K562 (cell line): Measurements from ENCODE around the gene SON. TPM values are rescaled to one million over a fixed set of nuclear protein-coding genes. Genes with fewer than 3 reads are reported as not detected.
A peak's percentile ranks its signal among the peaks of the same experiment; 100 is the strongest.

Experiments used
- CREB1 ChIP-seq, 2 experiments: sonication (generic) in 1 of 2; formaldehyde crosslinking in 1 of 2; IDR thresholded peaks; 2 replicates each; pipeline versions ENCODE4 v1.6.1 to v1.8.0; 2012 to 2022; ENCODE audit warnings: inconsistent platforms in 1 of 2, mild to moderate bottlenecking in 1 of 2, missing genetic modification reagents in 1 of 2, moderate library complexity in 1 of 2
- FOXK1 ChIP-seq: sonication (generic); formaldehyde crosslinking; IDR thresholded peaks from 2 replicates; pipeline ENCODE4 v1.8.0; 2022; ENCODE audit warnings: missing genetic modification reagents, mild to moderate bottlenecking, borderline replicate concordance
- FOXP1 ChIP-seq: sonication (generic); formaldehyde crosslinking; IDR thresholded peaks from 2 replicates; pipeline ENCODE4 v1.8.0; 2022; ENCODE audit warnings: mild to moderate bottlenecking, missing genetic modification reagents
- HNRNPH1 ChIP-seq: fragments of 200-400 bp; formaldehyde crosslinking; optimal IDR thresholded peaks from 2 replicates; pipeline ENCODE3; 2017; ENCODE audit warnings: low read depth, mild to moderate bottlenecking, low read length, moderate library complexity
- KDM5B ChIP-seq: fragments of 200-600 bp; sonication (generic); IDR thresholded peaks from 2 replicates; pipeline ENCODE4 v1.6.1; 2012; ENCODE audit warnings: low read depth, mild to moderate bottlenecking, moderate library complexity, low read length, control low read depth, inconsistent platforms; ENCODE audit not compliant: insufficient replicate concordance
- PTBP1 ChIP-seq: fragments of 200-400 bp; formaldehyde crosslinking; IDR thresholded peaks from 2 replicates; pipeline ENCODE4 v1.6.1; 2017; ENCODE audit warnings: low read depth, low read length
- RCOR1 ChIP-seq, 2 experiments: IDR thresholded peaks; 2 replicates each; pipeline ENCODE4 v1.6.1; 2012; ENCODE audit warnings: low read depth in 2 of 2, low read length in 2 of 2, borderline replicate concordance in 1 of 2, improper control_type of control experiment in 1 of 2
- SREBF2 ChIP-seq: sonication (generic); formaldehyde crosslinking; IDR thresholded peaks from 2 replicates; pipeline ENCODE4 v1.4.0; 2020; ENCODE audit warnings: mild to moderate bottlenecking, missing genetic modification reagents
- ZNF165 ChIP-seq: fragments of 250-450 bp; sonication (Bioruptor Pico); IDR thresholded peaks from 2 replicates; pipeline ENCODE4 v1.4.0; 2020; ENCODE audit warnings: borderline replicate concordance
- ZNF766 ChIP-seq: fragments of 200-800 bp; sonication (Bioruptor generic); conservative IDR thresholded peaks from 2 replicates; pipeline ENCODE4 v1.6.1; 2016; ENCODE audit warnings: missing genetic modification characterization, missing compliant biosample characterization
- polyA plus RNA-seq, 8 experiments: library from polyadenylated mRNA; depleted of rRNA in 4 of 8; stranded (reverse) in 5 of 8; unstranded in 3 of 8; fragments of >200 nt; fragmentation: Nextera tagmentation in 2 of 8; fragmentation: Illumina TruSeq in 1 of 8; extraction: Ambion mirVana in 2 of 8; extraction: Trizol in 1 of 8; gene quantifications; 2 replicates each; pipeline versions ENCODE4 v1.2.1 to v1.2.3, GENCODE V29; 2011 to 2014; ENCODE audit warnings: inconsistent platforms in 1 of 8, missing spikeins in 1 of 8
- total RNA-seq, 7 experiments: library from RNA; depleted of rRNA in 6 of 7; stranded (reverse); fragments of >200 nt in 6 of 7; fragmentation: Illumina TruSeq in 2 of 7; extraction: Trizol in 2 of 7; gene quantifications; 2 replicates each; pipeline versions ENCODE4 v1.2.1 to v1.2.3, GENCODE V29; 2011 to 2021; ENCODE audit warnings: low replicate concordance in 1 of 7
- TF ChIP-seq, protein P1 (sequence below): fragments of 150-350 bp; IDR thresholded peaks from 2 replicates; pipeline ENCODE4 v1.6.1; 2014; ENCODE audit warnings: low read depth, mild to moderate bottlenecking, low read length, borderline replicate concordance
- TF ChIP-seq, protein P2 (sequence below): fragments of 250-450 bp; sonication (Bioruptor Pico); IDR thresholded peaks from 2 replicates; pipeline ENCODE4 v1.8.0; 2021; ENCODE audit warnings: moderate library complexity, mild to moderate bottlenecking, inconsistent platforms
- TF ChIP-seq, protein P3 (sequence below): fragments of 450-650 bp; IDR thresholded peaks from 2 replicates; pipeline ENCODE4 v1.6.1; 2016; ENCODE audit warnings: missing biosample characterization, missing genetic modification characterization
- TF ChIP-seq, protein P4 (sequence below): sonication (generic); formaldehyde crosslinking; IDR thresholded peaks from 2 replicates; pipeline ENCODE4 v1.8.0; 2022; ENCODE audit warnings: mild to moderate bottlenecking, missing genetic modification reagents, borderline replicate concordance

The SON gene
- total and polyA plus RNA-seq, 9 of the 15 experiments (the other 6 are each of a cell fraction or from before 2014, with no cell fraction given) = 105 to 742 (median 187) TPM

DNA sequence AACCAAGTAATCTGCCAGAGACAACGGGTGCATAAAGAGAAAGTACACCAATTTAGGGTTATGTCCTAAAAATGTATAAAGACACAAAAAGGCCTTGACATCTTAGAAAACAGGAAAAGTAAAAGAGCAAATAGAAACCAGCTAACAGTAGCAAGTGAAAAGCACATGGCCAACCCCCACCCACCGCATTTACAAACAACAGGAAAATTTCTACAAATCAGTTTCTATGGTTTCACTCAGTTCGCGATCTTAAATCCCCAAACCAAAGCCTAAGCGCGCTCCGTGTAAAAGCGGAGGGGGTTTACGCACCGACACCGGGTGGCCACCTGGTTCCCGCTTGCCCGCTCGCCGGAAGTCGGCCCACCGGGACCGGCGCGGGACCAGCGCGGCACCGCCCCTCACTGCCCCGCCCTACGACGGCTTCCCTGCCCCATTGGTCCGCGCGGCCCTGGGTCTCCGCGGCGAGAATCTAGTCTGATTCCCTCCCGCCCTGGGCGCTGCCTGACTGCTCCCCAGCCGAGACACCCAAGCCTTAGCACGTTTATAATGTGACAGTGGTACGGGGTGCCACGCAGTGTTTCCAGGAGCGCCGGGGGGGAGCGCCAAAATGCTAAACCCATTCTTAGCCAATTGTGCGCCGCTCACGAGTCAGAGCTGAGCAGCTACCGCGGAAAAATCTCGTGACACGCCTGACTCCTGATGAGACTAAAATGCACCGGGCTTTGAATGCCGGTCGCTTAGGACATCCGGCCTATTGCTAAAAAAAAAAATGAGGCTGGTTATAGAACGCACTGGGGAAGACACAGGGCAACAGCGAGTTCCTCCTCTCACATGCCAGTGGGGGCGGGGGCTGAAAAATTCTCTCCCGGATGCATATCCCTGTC lies 840 bp upstream of the SON start, which contains the start of gene GART (continued):
- TF ChIP-seq, protein P1, sequence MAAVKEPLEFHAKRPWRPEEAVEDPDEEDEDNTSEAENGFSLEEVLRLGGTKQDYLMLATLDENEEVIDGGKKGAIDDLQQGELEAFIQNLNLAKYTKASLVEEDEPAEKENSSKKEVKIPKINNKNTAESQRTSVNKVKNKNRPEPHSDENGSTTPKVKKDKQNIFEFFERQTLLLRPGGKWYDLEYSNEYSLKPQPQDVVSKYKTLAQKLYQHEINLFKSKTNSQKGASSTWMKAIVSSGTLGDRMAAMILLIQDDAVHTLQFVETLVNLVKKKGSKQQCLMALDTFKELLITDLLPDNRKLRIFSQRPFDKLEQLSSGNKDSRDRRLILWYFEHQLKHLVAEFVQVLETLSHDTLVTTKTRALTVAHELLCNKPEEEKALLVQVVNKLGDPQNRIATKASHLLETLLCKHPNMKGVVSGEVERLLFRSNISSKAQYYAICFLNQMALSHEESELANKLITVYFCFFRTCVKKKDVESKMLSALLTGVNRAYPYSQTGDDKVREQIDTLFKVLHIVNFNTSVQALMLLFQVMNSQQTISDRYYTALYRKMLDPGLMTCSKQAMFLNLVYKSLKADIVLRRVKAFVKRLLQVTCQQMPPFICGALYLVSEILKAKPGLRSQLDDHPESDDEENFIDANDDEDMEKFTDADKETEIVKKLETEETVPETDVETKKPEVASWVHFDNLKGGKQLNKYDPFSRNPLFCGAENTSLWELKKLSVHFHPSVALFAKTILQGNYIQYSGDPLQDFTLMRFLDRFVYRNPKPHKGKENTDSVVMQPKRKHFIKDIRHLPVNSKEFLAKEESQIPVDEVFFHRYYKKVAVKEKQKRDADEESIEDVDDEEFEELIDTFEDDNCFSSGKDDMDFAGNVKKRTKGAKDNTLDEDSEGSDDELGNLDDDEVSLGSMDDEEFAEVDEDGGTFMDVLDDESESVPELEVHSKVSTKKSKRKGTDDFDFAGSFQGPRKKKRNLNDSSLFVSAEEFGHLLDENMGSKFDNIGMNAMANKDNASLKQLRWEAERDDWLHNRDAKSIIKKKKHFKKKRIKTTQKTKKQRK = no peak
- TF ChIP-seq FOXP1 = peak; percentile 87
- no peak for TF ChIP-seq PTBP1
- no peak for TF ChIP-seq ZNF165
- peak in 1 of 2 experiments; percentile 48; a peak in 1 of 4 replicates for TF ChIP-seq RCOR1 (IDR thresholded peaks at IDR 0.05; ENCODE audit: borderline replicate concordance in 1 of 2, low read depth in 2 of 2, low read length in 2 of 2)
- peak; percentile 85 for TF ChIP-seq KDM5B
- TF ChIP-seq, protein P2, sequence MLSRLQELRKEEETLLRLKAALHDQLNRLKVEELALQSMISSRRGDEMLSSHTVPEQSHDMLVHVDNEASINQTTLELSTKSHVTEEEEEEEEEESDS (CRISPR knock-in tag) = no peak
- TF ChIP-seq SREBF2 = no peak
- TF ChIP-seq FOXK1 (CRISPR knock-in tag) = no peak; the same call in 1 of the 2 replicates
- TF ChIP-seq, protein P3, sequence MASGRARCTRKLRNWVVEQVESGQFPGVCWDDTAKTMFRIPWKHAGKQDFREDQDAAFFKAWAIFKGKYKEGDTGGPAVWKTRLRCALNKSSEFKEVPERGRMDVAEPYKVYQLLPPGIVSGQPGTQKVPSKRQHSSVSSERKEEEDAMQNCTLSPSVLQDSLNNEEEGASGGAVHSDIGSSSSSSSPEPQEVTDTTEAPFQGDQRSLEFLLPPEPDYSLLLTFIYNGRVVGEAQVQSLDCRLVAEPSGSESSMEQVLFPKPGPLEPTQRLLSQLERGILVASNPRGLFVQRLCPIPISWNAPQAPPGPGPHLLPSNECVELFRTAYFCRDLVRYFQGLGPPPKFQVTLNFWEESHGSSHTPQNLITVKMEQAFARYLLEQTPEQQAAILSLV (tag) = no peak
- TF ChIP-seq ZNF766 (CRISPR knock-in tag) = no peak; the same call in 1 of the 2 replicates
- no peak for TF ChIP-seq HNRNPH1
- TF ChIP-seq, protein P4, sequence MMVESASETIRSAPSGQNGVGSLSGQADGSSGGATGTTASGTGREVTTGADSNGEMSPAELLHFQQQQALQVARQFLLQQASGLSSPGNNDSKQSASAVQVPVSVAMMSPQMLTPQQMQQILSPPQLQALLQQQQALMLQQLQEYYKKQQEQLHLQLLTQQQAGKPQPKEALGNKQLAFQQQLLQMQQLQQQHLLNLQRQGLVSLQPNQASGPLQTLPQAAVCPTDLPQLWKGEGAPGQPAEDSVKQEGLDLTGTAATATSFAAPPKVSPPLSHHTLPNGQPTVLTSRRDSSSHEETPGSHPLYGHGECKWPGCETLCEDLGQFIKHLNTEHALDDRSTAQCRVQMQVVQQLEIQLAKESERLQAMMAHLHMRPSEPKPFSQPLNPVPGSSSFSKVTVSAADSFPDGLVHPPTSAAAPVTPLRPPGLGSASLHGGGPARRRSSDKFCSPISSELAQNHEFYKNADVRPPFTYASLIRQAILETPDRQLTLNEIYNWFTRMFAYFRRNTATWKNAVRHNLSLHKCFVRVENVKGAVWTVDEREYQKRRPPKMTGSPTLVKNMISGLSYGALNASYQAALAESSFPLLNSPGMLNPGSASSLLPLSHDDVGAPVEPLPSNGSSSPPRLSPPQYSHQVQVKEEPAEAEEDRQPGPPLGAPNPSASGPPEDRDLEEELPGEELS (CRISPR knock-in tag) = no peak
- TF ChIP-seq CREB1 (IDR thresholded peaks at IDR 0.05) = no peak; the same call in 1 of the 2 replicates
- TF ChIP-seq CREB1 (CRISPR knock-in tag; IDR thresholded peaks at IDR 0.05) = no peak
